HUES64 (cell line): ENCODE measurements around the gene IL36RN.

Experiments used
- H3K27ac ChIP-seq: 2 replicates; pipeline ENCODE4 v1.7.0; 2013; ENCODE audit warnings: low read depth, low read length, inconsistent platforms
- H3K27me3 ChIP-seq: 2 replicates; pipeline ENCODE4 v1.6.1; 2013; ENCODE audit warnings: mild to moderate bottlenecking, low read length; ENCODE audit not compliant: insufficient read depth
- H3K36me3 ChIP-seq: 2 replicates; pipeline ENCODE4 v1.6.1; 2013; ENCODE audit warnings: mild to moderate bottlenecking, low read length; ENCODE audit not compliant: insufficient read depth
- H3K4me1 ChIP-seq: 2 replicates; pipeline ENCODE4 v1.6.1; 2013; ENCODE audit warnings: mild to moderate bottlenecking, low read length, moderate library complexity; ENCODE audit not compliant: insufficient read depth
- H3K4me3 ChIP-seq: 2 replicates; pipeline ENCODE4 v1.5.1; 2013; ENCODE audit warnings: mild to moderate bottlenecking, low read length, moderate library complexity
- H3K9ac ChIP-seq: 2 replicates; pipeline ENCODE4 v1.6.1; 2013; ENCODE audit warnings: mild to moderate bottlenecking, low read depth, low read length
- H3K9me3 ChIP-seq: 2 replicates; pipeline ENCODE4 v1.6.1; 2013; ENCODE audit warnings: low read depth, low read length; ENCODE audit not compliant: insufficient read depth
- WGBS: fragments of 150-250, 120-280 bp; methylation state at CpG from one replicate; pipeline ENCODE4 v1.1.7; 2013; ENCODE audit warnings: missing lambda C conversion rate; 5-methylcytosine and 5-hydroxymethylcytosine counted together

The IL36RN gene

DNA sequence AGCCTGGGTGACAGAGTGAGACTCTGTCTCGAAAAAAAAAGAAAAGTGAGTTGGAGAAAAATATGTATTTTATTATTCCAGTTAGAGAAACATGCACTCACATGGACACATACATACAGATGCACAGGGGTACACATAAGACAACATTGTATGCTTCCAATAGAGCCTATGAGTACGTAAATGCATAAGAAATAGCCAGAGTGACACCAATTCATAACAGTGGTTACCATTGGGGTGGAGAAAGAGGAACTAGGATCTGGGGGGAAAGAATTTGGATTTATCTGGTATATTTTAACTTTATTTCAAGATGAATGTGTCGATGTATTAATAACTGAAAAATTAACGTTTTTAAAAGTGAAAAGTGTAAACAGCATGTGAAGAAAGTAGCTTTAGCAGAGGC lies 37.7 kb upstream of the IL36RN start:
- no peak overlapping the region for H3K9ac ChIP-seq
- WGBS = 65% methylated on average over 4 of the region's 4 CpGs
- no peak overlapping the region for H3K4me3 ChIP-seq
- no peaks in the 10 kb centered on the region for H3K4me1 ChIP-seq
- no peaks in the 10 kb centered on the region for H3K36me3 ChIP-seq
- no peak overlapping the region for H3K27ac ChIP-seq
- peaks cover 2% of the 10 kb centered on the region; the same call in 1 of the 2 replicates for H3K9me3 ChIP-seq
- no peaks in the 10 kb centered on the region; the same call in 1 of the 2 replicates for H3K27me3 ChIP-seq

DNA sequence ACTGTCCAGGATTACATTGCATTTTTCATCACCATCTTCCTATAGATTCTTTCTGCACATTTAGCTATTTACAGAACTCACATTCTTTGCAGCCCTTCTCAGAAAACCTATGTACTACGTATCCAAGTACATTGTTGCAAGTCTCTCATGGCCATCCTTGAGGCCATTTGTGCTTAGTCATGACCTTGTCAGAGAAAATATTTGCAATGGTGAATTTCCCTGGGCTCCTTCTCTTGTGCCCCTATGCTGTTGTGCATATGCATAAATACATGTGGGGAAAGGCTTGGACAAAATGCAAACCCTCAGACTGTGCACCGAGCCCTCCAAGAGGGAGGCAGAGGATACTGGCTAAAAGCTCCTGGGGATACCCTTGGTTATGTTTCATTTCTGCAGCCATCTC lies 34.2 kb upstream of the IL36RN start:
- 93% methylated on average over 2 of the region's 2 CpGs for WGBS
- no peaks in the 10 kb centered on the region for H3K36me3 ChIP-seq
- no peak overlapping the region for H3K9ac ChIP-seq
- no peaks in the 10 kb centered on the region; the same call in 1 of the 2 replicates for H3K27me3 ChIP-seq
- no peaks in the 10 kb centered on the region for H3K9me3 ChIP-seq
- no peak overlapping the region for H3K4me3 ChIP-seq
- H3K4me1 ChIP-seq = 0 out of 2 replicates have a peak, but pooled peaks cover 5% of the 10 kb centered on the region
- no peak overlapping the region for H3K27ac ChIP-seq

DNA sequence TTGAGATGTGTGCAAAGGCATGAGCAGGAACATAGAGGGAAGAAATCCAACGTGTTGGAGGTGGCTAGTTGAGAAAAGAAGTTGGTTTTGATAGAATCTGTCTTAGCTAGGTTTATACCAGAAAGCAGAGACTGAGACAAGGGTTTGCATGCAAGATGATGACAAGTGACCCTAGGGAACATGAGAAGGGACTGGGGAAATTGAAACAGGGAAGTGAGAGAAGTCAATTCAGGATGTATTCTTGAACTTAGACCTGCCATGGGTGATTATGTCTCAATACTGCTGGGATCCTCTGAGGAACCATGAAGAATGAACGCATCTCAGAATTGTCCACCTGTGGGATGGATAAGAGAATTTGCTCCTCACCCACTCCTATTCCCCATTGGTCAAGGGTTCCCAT lies 33.3 kb upstream of the IL36RN start:
- WGBS = 65% methylated on average over 2 of the region's 2 CpGs
- H3K27me3 ChIP-seq = no peaks in the 10 kb centered on the region; the same call in 1 of the 2 replicates

DNA sequence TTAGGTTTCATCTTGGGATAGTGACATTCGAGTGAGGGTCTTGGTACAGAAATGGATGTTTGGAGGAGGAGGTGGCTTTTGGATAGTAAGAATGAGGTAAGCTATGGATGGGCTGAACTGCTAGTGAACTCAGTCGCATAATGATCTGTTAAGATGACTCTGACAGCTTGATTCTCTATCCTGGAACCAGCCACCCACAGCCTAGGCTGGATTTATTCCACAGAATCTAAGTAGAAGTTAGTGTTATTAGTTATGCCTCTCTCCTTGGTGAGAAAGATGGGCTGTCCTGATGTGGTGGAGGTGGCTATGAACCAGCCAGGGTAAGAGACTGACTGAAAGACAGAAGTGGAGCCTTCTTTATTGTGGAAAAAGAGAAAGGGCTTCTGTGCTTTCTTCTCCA lies 31.3 kb upstream of the IL36RN start:
- Histone ChIP-seq H3K4me1 (0 out of 2 replicates have a peak, but pooled peaks cover 5% of the 10 kb centered on the region), H3K9ac (no peak overlapping the region), H3K27me3 (no peaks in the 10 kb centered on the region; the same call in 1 of the 2 replicates), H3K9me3 (no peaks in the 10 kb centered on the region), H3K4me3 (no peak overlapping the region), H3K27ac (no peak overlapping the region), H3K36me3 (no peaks in the 10 kb centered on the region)
- 83% methylated on average over 2 of the region's 2 CpGs for WGBS

More for the DNA sequence above, 33.3 kb upstream of the IL36RN start:
- no peak overlapping the region for H3K27ac ChIP-seq
- no peak overlapping the region for H3K9ac ChIP-seq
- no peak overlapping the region for H3K4me3 ChIP-seq
- H3K4me1 ChIP-seq = 0 out of 2 replicates have a peak, but pooled peaks cover 5% of the 10 kb centered on the region
- H3K36me3 ChIP-seq = no peaks in the 10 kb centered on the region
- H3K9me3 ChIP-seq = no peaks in the 10 kb centered on the region

DNA sequence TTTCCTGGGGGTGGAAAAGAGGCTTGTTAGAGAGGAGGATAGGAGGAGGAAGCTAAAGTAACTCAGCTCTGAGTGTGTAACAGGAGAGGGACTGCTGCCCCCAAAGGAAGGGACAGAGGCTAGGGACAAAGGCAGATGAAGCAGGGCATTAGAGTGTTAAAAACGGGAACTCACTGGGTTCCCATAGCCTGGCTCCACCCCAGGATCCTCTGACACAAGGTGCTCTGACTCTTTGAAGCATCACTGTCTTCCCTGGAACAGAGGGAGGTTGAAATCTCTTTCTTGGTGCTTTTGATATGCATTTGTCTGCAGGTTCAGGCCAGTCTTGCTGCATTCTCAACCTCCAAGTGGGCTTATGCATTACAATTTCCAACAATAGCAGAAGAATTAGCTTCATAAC lies 30.9 kb upstream of the IL36RN start:
- Histone ChIP-seq H3K36me3 (no peaks in the 10 kb centered on the region), H3K9ac (no peak overlapping the region), H3K4me3 (no peak overlapping the region), H3K9me3 (no peaks in the 10 kb centered on the region), H3K27ac (no peak overlapping the region), H3K27me3 (no peaks in the 10 kb centered on the region), H3K4me1 (0 out of 2 replicates have a peak, but pooled peaks cover 5% of the 10 kb centered on the region)
- 13% methylated on average over 1 of the region's 1 CpG for WGBS

DNA sequence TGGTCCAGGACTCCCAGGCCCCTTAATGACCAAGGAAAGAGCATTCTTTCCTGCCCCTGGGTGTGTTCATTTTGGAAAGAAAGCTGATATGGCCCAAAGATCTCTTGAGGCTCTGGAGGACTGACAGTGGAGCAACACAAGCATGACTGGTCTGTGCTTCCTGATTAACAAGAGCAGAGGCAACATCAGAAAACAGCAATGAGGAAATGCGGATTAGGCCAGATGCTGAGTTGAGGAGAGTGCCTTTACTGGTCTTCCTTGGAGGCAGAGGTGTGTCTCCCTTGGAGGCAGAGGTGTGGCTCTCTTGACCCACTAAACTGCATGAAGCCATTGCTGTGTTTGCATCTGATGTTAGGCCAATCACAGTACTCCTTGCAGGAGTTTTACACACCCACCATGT lies 26.3 kb upstream of the IL36RN start:
- Histone ChIP-seq H3K4me3 (no peak overlapping the region), H3K27ac (no peak overlapping the region), H3K9ac (no peak overlapping the region), H3K36me3 (no peaks in the 10 kb centered on the region), H3K27me3 (no peaks in the 10 kb centered on the region), H3K9me3 (no peaks in the 10 kb centered on the region), H3K4me1 (0 out of 2 replicates have a peak, but pooled peaks cover 4% of the 10 kb centered on the region)
- WGBS = 94% methylated on average over 1 of the region's 1 CpG

DNA sequence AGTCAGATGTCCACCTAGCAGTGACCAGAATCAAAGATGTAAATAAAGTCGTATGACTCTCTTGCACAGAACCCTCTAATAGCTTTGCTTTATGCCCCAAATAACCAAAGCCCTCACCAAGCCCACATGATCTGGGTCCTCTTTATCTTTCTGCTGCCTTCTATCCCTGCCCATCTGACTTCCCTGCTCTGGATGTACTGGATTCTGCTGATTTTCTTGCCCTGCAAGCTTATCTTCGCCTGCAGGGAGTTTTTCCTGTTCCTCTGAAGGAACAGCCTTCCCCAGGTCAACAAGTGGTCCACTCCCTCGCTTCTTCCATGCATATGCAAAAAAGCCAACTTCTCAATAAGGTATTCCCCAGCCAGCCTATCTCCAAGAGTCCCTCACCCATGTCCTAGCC lies 25.0 kb upstream of the IL36RN start:
- Histone ChIP-seq H3K27me3 (no peaks in the 10 kb centered on the region), H3K9ac (no peak overlapping the region), H3K36me3 (no peaks in the 10 kb centered on the region), H3K27ac (no peak overlapping the region), H3K9me3 (no peaks in the 10 kb centered on the region), H3K4me1 (no peaks in the 10 kb centered on the region), H3K4me3 (no peak overlapping the region)
- 79% methylated on average over 3 of the region's 3 CpGs for WGBS

DNA sequence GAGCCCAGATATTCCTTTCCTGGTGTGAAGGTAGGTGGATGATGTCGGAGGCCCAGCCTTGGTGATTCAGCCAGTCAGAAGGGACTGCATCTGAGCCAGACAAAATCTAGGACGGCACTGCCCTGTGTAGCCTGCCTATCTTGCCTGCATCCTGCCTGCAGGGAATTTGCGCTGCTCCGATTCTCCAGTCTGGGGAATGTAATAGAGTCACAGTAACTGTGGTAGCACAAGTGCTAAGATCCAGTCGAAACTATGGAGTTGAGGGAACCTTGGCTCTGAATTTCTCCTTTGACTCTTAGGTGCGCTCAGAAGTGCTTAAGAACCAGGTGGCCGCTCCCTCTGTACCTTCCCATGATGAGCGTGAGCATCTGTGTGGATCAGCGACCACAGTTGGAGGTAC lies 22.2 kb upstream of the IL36RN start:
- no peaks in the 10 kb centered on the region for H3K9me3 ChIP-seq
- no peak overlapping the region for H3K9ac ChIP-seq
- 92% methylated on average over 9 of the region's 9 CpGs for WGBS
- H3K4me1 ChIP-seq = no peaks in the 10 kb centered on the region
- no peak overlapping the region for H3K4me3 ChIP-seq
- H3K36me3 ChIP-seq = no peaks in the 10 kb centered on the region
- H3K27me3 ChIP-seq = no peaks in the 10 kb centered on the region
- no peak overlapping the region for H3K27ac ChIP-seq

DNA sequence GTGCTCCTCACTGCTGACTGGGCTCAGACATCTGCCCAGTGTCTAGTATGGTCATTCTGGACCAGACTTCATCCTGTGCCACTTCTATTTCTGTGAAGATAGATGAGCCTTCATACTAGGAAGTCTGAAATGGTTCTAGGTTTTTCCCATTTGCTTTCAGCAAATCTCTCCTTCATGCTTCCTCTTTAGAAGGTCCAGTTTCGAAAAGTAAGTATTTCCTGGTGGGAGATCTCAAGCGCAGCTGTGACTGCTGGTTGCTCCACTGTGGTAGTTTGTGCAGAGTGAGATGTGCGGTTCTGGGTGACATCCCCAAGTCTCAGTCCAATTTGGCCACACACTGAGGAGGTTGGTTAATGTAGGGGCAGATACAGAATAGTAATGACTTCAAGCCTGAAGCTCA lies 20.7 kb upstream of the IL36RN start:
- no peaks in the 10 kb centered on the region for H3K9me3 ChIP-seq
- H3K27me3 ChIP-seq = no peaks in the 10 kb centered on the region
- H3K4me3 ChIP-seq = no peak overlapping the region
- no peak overlapping the region for H3K27ac ChIP-seq
- H3K36me3 ChIP-seq = no peaks in the 10 kb centered on the region
- no peaks in the 10 kb centered on the region for H3K4me1 ChIP-seq
- WGBS = 88% methylated on average over 3 of the region's 3 CpGs
- H3K9ac ChIP-seq = no peak overlapping the region

DNA sequence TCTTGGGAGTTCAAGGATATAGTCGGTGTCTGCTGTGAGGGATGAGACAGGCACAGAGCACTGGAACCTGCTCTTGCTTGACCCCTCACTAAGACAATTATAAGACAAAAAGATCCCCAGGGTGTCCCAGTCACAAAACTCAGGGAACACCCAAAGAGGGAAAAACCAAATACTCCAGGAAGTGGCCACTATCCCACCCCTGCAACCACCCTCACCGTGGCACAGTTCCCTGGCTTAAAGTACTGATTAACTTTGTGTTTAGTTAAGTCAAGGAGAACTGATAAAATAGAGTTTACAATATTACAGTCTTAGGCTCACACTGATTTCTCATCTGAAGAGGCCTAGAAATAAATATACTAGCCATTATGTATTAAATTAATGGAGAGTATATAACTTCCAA lies 19.8 kb upstream of the IL36RN start:
- no peak overlapping the region for H3K4me3 ChIP-seq
- H3K36me3 ChIP-seq = no peaks in the 10 kb centered on the region
- no peaks in the 10 kb centered on the region for H3K9me3 ChIP-seq
- no peaks in the 10 kb centered on the region for H3K4me1 ChIP-seq
- no peaks in the 10 kb centered on the region for H3K27me3 ChIP-seq
- WGBS = 91% methylated on average over 1 of the region's 2 CpGs
- no peak overlapping the region for H3K27ac ChIP-seq
- H3K9ac ChIP-seq = no peak overlapping the region

DNA sequence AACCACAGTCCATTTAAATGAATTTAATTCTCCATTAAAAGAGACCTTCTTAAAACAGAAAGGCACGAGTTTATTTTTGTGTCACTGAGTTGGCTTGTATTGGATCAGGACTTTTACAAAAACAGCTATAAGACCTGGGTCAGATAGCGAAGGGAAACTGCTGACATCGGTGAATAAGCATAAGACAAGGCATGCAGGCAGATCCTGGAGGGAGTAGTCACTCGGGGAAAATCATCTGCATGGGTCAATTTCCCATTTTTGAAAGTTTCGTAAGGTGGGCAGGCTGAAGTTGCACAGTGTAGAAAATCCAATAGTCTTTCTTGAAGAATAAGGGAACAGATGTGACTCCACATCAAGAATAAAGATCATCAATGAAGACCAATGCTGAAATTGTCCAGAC lies 19.3 kb upstream of the IL36RN start:
- Histone ChIP-seq H3K9ac (no peak overlapping the region), H3K4me3 (no peak overlapping the region), H3K36me3 (no peaks in the 10 kb centered on the region), H3K27ac (no peak overlapping the region), H3K27me3 (no peaks in the 10 kb centered on the region), H3K9me3 (no peaks in the 10 kb centered on the region), H3K4me1 (no peaks in the 10 kb centered on the region)
- WGBS = 62% methylated on average over 5 of the region's 5 CpGs

DNA sequence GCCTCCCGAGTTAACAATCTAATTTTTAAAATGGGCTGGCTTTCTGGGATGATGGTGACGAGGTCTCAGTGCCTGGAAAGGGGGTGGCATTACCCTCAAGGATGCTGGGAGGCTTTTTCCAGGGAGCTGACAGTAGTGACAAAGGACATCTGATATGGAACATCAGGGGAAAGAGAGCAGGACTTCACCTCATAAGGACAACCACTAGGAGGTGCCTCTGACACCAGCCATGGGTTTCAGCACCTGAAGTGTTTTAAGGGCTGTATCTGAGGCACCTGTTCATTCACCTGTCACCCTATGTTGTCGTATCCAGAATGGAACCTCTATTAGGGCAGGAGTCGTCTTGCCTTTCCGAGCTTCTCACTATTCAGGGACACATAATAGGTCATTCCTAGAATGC lies 17.1 kb upstream of the IL36RN start:
- 65% methylated on average over 5 of the region's 5 CpGs for WGBS

More for the DNA sequence above, 17.1 kb upstream of the IL36RN start:
- H3K27ac ChIP-seq = no peak overlapping the region
- peaks cover 3% of the 10 kb centered on the region; the same call in 1 of the 2 replicates for H3K9me3 ChIP-seq
- no peaks in the 10 kb centered on the region for H3K36me3 ChIP-seq
- no peaks in the 10 kb centered on the region for H3K4me1 ChIP-seq
- no peak overlapping the region for H3K9ac ChIP-seq
- H3K4me3 ChIP-seq = no peak overlapping the region
- no peaks in the 10 kb centered on the region for H3K27me3 ChIP-seq
